Bronchial epithelial cell (primary cell): ENCODE data around the gene VAV2. TPM values are rescaled to one million over a fixed set of nuclear protein-coding genes. Genes with fewer than 3 reads are reported as not detected.

ENCODE experiments used
- DNase-seq: peaks from one replicate; pipeline ENCODE4 v3.0.0-alpha.2; 2010; ENCODE audit warnings: low read depth
- FAIRE-seq: peaks from 2 replicates; lab custom pipeline; 2011; peaks lifted over from hg19 to GRCh38; lab: Jason Lieb, UNC
- H3K27me3 ChIP-seq: 2 replicates; pipeline ENCODE4 v1.5.1; 2011; ENCODE audit warnings: low read length; ENCODE audit not compliant: control insufficient read depth, insufficient read depth
- H3K36me3 ChIP-seq: 2 replicates; pipeline ENCODE4 v1.5.1; 2011; ENCODE audit warnings: low read length; ENCODE audit not compliant: control insufficient read depth, insufficient read depth
- H3K4me3 ChIP-seq: 2 replicates; pipeline ENCODE4 v1.5.1; 2011; ENCODE audit warnings: mild to moderate bottlenecking, low read depth, low read length, control low read depth
- total RNA-seq: library from RNA; depleted of rRNA; stranded (reverse); fragments of >200 nt; gene quantifications from 2 replicates; pipeline ENCODE4 v1.2.1, GENCODE V29; 2014
- TF ChIP-seq, protein P1 (sequence below): IDR thresholded peaks from 2 replicates; pipeline ENCODE4 v1.5.1; 2011; ENCODE audit warnings: mild to moderate bottlenecking, moderate library complexity, low read length, control low read depth, inconsistent platforms; ENCODE audit not compliant: insufficient read depth, severe bottlenecking

The VAV2 gene
- total RNA-seq, 1 donor from 2014 or later = 46.6 TPM

DNA sequence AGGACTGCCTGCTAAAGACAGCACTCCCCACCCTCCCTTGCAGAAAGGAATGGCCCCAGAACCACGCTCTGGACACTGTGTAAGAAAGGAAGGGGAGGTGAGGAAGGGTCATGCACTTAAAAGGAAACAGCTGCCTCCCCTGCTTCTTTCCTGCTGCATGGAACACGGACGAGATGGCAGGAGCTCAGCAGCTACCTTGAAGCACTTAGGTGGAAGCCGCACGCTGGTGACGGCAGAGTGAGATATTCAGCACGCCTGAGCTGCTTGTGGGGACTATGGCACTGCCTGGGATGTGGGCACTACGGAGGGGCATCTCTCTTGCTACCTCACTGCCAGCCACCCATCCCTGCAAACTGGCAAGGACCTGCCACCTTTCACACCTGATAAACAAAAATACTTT is 101.5 kb downstream of the VAV2 start:
- peaks cover 7% of the 10 kb centered on the region for H3K36me3 ChIP-seq
- FAIRE-seq = no peak
- TF ChIP-seq, protein P1, sequence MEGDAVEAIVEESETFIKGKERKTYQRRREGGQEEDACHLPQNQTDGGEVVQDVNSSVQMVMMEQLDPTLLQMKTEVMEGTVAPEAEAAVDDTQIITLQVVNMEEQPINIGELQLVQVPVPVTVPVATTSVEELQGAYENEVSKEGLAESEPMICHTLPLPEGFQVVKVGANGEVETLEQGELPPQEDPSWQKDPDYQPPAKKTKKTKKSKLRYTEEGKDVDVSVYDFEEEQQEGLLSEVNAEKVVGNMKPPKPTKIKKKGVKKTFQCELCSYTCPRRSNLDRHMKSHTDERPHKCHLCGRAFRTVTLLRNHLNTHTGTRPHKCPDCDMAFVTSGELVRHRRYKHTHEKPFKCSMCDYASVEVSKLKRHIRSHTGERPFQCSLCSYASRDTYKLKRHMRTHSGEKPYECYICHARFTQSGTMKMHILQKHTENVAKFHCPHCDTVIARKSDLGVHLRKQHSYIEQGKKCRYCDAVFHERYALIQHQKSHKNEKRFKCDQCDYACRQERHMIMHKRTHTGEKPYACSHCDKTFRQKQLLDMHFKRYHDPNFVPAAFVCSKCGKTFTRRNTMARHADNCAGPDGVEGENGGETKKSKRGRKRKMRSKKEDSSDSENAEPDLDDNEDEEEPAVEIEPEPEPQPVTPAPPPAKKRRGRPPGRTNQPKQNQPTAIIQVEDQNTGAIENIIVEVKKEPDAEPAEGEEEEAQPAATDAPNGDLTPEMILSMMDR = no peak
- no peak for DNase-seq
- no peak overlapping the region for H3K4me3 ChIP-seq
- H3K27me3 ChIP-seq = no peaks in the 10 kb centered on the region

GRCh38 chr9:133889584-133890301 is 102.4 kb downstream of the VAV2 start:
- TF ChIP-seq, protein P1 = no peak
- FAIRE-seq (no peak), DNase-seq (peak; percentile 80)
- H3K27me3 ChIP-seq = no peaks in the 10 kb centered on the region
- H3K4me3 ChIP-seq = no peak overlapping the region
- peaks cover 7% of the 10 kb centered on the region for H3K36me3 ChIP-seq

DNA sequence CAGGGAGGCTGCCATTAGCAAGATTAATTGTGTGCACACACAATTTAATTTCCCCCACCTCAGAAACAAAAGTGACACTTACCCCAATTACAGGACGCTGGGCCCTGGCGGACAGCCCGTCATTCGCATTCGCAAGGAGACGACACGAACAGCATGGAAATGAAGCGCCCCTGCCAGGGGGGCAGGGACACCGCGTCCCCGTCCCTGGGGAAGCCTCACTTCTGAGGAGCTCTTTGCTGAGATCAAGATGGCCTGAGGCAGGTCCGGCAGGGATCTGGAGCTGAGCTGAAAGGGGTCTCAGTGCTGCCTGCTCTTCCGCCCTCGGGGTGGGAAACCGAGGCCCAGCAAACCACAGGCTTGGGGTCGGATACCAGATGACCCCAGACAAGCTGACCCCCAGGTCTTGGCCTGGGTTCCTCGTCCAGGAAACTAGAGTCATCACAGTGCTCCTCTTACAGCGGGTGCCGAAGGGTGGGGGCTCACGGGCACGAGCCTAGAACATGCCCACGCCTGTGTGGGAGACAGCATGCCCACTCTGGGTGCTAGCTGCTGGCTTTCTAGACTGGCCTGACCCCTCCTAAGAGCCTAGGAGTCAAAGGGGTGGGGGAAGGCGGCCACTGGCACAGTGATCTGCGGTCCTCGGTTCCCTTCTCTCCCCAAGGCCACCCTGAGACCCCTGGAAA is 103.2 kb downstream of the VAV2 start:
- TF ChIP-seq, protein P1 = no peak
- Histone ChIP-seq H3K36me3 (peaks cover 6% of the 10 kb centered on the region), H3K4me3 (no peak overlapping the region), H3K27me3 (no peaks in the 10 kb centered on the region)
- no peak for DNase-seq
- FAIRE-seq = no peak

- FAIRE-seq (no peak), DNase-seq (peak; percentile 41)
- no peak overlapping the region for H3K4me3 ChIP-seq
- TF ChIP-seq, protein P1 = no peak
- H3K36me3 ChIP-seq = peaks cover 6% of the 10 kb centered on the region
- H3K27me3 ChIP-seq = no peaks in the 10 kb centered on the region
Measured at GRCh38 chr9:133888048-133888808, 103.9 kb downstream of the VAV2 start.

- TF ChIP-seq, protein P1 = no peak
- FAIRE-seq = no peak
- H3K4me3 ChIP-seq = no peak overlapping the region
- no peaks in the 10 kb centered on the region for H3K27me3 ChIP-seq
- H3K36me3 ChIP-seq = peaks cover 3% of the 10 kb centered on the region
- no peak for DNase-seq
Measured at GRCh38 chr9:133887540-133888047, 104.5 kb downstream of the VAV2 start.
